A549 (cell line): Measurements from ENCODE around the gene IGFBP3.

Experiments used
- CHD2 ChIP-seq: fragments of 150-350 bp; IDR thresholded peaks from 2 replicates; pipeline ENCODE4 v1.6.1; 2014; ENCODE audit warnings: low read length; ENCODE audit not compliant: partially characterized antibody
- TF ChIP-seq, protein P1 (sequence below): IDR thresholded peaks from 2 replicates; pipeline ENCODE4 v1.6.1; 2012
- TF ChIP-seq, protein P2 (sequence below): fragments of >200 bp; sonication (Bioruptor Twin); formaldehyde crosslinking; IDR thresholded peaks from 3 replicates; pipeline ENCODE4 v1.5.1; 2016

DNA sequence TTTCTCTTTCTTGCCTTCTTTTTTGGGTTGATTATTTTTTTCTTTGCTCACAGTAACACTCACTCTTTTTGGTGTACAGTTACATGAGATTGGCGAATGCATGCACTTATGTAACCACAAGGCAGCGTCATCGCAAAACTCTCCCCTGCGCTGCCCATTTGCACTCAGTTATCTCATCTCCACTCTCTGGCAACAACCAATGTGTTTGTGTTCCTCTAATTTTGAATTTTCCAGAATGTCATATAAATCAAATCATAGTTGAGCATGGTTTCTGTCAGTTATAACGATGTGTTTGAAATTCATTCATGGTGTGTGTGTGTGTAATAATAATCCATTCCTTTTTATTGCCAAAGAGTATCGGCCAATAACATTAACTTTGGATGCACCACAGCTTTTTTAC, 23.0 kb upstream of the IGFBP3 start:
- TF ChIP-seq, protein P1, sequence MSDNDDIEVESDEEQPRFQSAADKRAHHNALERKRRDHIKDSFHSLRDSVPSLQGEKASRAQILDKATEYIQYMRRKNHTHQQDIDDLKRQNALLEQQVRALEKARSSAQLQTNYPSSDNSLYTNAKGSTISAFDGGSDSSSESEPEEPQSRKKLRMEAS, result no peak
- TF ChIP-seq, protein P2, sequence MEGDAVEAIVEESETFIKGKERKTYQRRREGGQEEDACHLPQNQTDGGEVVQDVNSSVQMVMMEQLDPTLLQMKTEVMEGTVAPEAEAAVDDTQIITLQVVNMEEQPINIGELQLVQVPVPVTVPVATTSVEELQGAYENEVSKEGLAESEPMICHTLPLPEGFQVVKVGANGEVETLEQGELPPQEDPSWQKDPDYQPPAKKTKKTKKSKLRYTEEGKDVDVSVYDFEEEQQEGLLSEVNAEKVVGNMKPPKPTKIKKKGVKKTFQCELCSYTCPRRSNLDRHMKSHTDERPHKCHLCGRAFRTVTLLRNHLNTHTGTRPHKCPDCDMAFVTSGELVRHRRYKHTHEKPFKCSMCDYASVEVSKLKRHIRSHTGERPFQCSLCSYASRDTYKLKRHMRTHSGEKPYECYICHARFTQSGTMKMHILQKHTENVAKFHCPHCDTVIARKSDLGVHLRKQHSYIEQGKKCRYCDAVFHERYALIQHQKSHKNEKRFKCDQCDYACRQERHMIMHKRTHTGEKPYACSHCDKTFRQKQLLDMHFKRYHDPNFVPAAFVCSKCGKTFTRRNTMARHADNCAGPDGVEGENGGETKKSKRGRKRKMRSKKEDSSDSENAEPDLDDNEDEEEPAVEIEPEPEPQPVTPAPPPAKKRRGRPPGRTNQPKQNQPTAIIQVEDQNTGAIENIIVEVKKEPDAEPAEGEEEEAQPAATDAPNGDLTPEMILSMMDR, result no peak
- no peak for TF ChIP-seq CHD2
